CD4-positive, alpha-beta T cell treated with Interferon gamma for 1 hour (primary cell): ENCODE measurements around the gene ATP8B4.

Source experiments
- DNase-seq: peaks from one replicate; pipeline ENCODE4 v3.0.0-alpha.2; 2020

The ATP8B4 gene

GRCh38 chr15:50059883-50060282 is 59.1 kb downstream of the ATP8B4 start:
- no peak for DNase-seq

DNA sequence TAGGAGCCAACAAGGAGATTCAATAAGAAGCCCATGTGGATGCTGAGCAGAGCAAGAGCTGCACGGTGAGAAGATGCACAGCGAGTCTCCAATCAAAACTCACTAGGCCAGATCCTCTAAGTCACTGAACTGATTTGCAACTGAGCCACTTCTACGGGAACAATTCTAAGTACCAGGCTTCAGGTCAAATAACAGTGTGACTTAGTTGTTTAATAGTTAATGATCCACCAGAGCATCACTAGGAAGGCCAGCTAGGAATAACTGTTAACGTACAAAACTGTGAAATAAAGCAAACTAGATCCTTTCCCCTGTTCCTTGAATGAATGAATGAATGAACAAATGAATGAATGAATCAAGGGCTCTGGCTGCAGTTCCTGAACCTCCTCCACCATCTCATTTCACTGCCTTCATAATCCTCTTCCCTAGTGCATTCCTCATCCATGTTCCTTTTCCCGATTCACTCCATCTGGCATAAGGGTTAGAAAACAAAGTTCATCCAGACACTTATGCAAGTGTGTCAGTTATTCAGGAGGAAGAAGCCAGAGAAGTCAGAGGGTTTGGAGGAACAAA is 59.7 kb downstream of the ATP8B4 start:
- no peak for DNase-seq

GRCh38 chr15:50057905-50058639 is 61.0 kb downstream of the ATP8B4 start:
- no peak for DNase-seq

- no peak for DNase-seq
These were observed 61.8 kb downstream of the ATP8B4 start for GRCh38 chr15:50057196-50057595.

DNA sequence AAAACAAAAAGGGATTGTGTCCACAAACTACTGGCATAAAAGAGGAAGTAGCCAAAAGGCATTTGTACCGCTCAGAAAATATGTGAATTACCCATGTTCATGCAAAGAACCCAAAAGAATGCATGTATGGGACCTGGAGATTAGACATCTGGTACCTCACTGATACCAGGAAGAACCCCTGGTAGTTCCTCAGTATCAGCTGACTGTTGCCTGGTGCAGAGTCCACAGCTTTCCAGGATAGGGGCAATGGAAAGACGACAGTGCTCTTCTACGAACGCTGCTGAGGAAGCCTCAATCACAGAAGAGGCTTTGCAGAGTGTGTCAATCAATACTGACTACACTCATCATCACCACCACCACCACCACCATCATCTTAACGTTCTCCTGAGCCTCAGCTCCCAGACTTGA is 63.3 kb downstream of the ATP8B4 start:
- no peak for DNase-seq

GRCh38 chr15:50055332-50055731 is 63.7 kb downstream of the ATP8B4 start:
- DNase-seq: no peak

- no peak for DNase-seq
These were observed 65.8 kb downstream of the ATP8B4 start for GRCh38 chr15:50053055-50053856.

- peak; percentile 28 for DNase-seq
These were observed 67.1 kb downstream of the ATP8B4 start for GRCh38 chr15:50051811-50052419.

DNA sequence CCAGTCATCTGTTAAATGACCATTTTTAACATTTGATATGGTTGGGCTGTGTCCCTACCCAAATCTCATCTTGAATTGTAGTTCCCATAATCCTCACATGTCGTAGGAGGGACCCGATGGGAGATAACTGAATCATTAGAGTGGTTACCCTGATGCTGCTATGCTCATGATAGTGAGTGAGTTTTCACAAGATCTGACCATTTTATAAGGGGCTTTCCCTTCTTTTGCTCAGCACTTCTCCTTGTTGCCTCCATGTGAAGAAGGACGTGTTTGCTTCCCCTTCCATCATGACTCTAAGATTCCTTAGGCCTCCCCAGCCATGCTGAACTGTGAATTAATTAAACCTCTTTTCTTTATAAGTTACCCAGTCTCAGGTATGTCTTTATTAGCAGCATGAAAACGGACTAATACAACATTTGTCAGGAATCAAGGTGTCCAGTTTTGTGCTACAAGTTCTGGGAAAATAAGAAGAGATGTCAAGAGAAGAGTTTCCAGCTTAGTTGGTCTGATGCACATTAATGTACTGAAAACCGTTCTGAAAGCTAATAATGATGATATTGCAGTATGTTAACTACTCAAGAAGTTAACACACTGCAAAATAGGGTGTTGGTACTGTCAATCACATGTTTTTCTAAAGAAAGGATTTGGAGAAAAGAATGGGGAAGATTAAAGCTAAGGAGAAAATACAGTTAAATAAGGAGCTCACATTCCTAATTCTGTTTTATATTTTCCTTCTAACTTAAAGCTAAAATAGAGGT is 67.9 kb downstream of the ATP8B4 start:
- no peak for DNase-seq

GRCh38 chr15:50049871-50050270 is 69.2 kb downstream of the ATP8B4 start:
- DNase-seq: no peak

DNA sequence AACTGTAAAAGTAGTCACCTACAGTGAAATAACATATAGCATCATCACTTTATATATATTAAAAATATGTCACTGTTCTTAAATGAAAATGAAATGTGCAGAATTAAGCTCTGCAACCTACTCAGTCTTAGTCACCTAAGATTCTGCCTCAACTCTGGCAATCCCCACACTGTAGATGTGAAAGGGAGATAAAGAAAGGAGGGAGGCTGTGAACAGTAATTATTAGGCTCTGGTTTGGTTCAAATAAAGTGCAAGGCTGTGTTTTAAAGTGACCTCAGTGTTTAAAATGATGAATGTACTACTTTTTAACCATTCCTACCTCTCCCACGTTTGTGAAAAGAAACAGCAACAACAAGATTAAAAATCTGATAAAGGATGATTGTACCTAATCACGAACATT is 72.2 kb downstream of the ATP8B4 start:
- DNase-seq: no peak

DNA sequence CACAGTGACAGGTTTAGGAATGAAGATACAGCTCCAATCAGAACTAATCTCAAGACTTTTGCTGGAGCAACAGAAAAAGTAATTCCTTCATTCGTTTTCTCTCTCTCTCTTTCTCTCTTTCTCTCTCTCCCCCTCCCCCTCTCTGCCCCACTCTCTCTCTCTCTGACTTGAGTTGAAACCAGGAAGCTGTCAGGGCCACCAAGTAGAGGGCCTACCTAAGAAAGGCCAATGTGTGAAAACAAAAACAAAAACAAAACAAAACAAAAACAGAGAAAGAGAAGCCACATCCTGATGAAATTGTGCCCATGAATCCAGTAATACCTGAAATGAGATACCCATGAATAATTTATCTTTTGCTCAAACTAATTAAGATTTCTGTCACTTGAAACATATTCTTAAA is 72.9 kb downstream of the ATP8B4 start:
- DNase-seq: no peak

- DNase-seq: no peak
These were observed 74.1 kb downstream of the ATP8B4 start for GRCh38 chr15:50044904-50045303.

DNA sequence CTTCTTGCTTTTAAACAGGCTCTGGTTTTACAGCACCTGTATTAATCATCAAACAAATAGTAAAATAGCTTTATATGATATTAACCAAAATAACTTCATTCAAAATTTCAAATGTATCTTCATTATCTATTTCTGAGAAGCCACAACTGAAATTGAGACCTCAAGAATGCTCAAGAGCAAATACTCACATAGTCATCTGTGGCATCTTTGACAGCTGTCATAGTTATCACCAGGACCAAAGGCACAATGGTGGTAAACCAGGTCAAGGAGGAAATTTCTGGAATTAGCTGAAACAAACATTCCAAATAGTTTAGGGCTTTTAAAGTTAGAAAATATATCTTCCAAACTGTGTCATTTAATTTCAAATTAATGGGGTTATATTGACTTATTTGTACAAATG is 74.6 kb downstream of the ATP8B4 start:
- no peak for DNase-seq

GRCh38 chr15:50042775-50043174 is 76.3 kb downstream of the ATP8B4 start:
- no peak for DNase-seq

- DNase-seq: no peak
These were observed 88.6 kb downstream of the ATP8B4 start for GRCh38 chr15:50030456-50030855.

DNA sequence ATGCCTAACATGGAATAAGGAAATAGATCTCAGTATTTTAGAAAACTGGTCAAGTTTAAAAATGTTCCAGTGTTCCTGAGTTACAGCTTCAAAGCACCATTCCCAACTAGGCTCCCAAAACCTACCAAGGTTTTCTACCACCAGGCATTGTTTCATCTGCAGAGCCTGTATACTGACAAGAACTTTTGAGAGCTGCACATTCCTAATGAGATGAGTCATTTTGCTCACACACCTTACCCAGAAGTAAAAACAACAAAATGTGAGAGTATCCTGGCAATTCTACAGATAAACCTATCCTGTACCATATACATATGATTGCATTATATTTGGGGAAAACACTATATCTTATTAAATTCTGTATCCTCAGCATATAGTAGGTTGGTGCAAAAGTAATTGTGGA is 90.7 kb downstream of the ATP8B4 start:
- no peak for DNase-seq

- DNase-seq: no peak
These were observed 94.8 kb downstream of the ATP8B4 start for GRCh38 chr15:50024281-50024680.

DNA sequence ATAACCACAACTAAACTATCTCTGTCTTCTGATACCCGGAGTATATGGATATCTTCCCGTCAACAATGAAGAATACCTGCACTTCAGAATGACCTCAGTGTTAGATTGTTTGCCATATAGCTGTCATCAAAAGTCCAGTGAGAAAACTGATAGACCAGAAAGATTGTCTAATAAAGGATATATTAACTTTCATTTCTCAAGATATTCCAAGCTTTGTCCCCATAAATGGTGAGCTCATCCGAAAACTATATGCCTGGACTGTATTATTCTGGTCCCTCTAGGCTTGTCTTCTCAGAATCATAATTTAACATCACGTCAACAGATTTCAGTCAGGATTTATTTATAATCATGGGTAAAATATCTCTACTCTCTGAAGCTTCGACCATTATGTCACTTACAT is 100.5 kb downstream of the ATP8B4 start:
- no peak for DNase-seq

- no peak for DNase-seq
These were observed 101.5 kb downstream of the ATP8B4 start for GRCh38 chr15:50017522-50017921.

DNA sequence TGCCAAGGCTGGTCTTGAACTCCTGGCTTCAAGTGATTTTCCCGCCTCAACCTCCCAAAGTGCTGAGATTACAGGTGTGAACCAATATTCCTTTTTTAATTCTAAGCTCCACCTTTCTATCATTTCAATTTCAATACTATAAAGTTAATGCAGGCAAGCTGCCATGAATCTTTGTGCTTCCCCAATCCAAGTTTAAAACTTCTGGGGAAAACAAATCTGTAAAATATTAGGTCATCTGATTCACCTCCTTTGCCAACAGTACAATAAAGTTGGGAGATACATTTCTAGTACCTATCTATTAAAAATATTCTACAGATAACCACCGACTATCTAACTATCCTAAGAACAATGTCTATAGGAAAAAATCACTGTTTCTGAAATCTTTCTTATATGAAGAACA is 102.1 kb downstream of the ATP8B4 start:
- no peak for DNase-seq

DNA sequence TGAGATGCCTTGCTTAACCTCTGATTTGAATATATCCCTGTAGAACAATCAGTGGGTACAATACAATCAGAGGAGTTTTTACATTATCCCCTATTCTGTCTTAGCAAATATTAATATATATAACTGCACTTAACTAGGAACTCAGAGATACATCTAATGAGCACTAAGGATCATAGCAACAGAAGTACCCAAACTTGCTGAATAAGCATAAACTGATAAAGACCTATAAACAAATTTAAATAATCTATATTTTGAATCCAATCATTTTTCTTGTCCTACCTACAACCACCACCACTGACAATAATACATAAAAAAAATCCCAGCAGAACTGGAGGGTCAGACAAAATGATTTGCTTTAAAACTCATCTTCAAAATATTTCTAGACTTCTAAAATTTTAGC is 106.2 kb downstream of the ATP8B4 start:
- no peak for DNase-seq

DNA sequence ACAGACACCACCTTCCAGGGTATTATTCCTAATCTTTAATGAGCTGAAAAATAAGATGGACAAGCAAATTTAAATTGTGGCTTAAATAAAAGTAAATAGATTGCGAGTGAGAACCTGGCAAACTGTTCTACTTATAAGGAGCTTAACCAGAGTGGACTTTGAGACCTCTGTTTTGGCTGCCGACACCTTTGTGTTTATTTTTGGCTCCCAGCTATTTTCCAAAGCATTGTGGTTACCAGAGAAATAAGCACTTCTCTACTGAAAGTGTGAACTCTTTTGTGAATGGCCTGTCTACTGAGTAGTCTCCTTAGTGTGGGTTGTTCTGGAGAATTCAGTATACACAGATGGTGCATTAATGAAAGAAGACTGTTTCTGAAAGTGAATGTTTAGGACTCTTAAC is 109.4 kb downstream of the ATP8B4 start:
- no peak for DNase-seq
